Astrocyte (in vitro differentiated cells and primary cell): Measurements from ENCODE around the gene LZTS2.

ENCODE experiments used
- CTCF ChIP-seq: IDR thresholded peaks from 2 replicates; pipeline ENCODE4 v1.5.1; 2011; ENCODE audit warnings: low read depth, mild to moderate bottlenecking, inconsistent platforms, low read length, moderate library complexity; ENCODE audit not compliant: insufficient read depth
- EZH2 ChIP-seq: IDR thresholded peaks from 2 replicates; pipeline ENCODE4 v1.6.1; 2012; ENCODE audit warnings: mild to moderate bottlenecking, low read length, inconsistent platforms; ENCODE audit not compliant: insufficient read depth

- no peak for TF ChIP-seq CTCF
- TF ChIP-seq EZH2: no peak
These were observed 37.1 kb upstream of the LZTS2 start for GRCh38 chr10:100962351-100963080.
